UCSD-AML1 (cell line): ENCODE data around the gene PITPNB.

Experiments used
- DNase-seq: peaks from one replicate; lab custom pipeline; 2025; ENCODE audit not compliant: unreplicated experiment; lab: John Stamatoyannopoulos, UW

The PITPNB gene

DNA sequence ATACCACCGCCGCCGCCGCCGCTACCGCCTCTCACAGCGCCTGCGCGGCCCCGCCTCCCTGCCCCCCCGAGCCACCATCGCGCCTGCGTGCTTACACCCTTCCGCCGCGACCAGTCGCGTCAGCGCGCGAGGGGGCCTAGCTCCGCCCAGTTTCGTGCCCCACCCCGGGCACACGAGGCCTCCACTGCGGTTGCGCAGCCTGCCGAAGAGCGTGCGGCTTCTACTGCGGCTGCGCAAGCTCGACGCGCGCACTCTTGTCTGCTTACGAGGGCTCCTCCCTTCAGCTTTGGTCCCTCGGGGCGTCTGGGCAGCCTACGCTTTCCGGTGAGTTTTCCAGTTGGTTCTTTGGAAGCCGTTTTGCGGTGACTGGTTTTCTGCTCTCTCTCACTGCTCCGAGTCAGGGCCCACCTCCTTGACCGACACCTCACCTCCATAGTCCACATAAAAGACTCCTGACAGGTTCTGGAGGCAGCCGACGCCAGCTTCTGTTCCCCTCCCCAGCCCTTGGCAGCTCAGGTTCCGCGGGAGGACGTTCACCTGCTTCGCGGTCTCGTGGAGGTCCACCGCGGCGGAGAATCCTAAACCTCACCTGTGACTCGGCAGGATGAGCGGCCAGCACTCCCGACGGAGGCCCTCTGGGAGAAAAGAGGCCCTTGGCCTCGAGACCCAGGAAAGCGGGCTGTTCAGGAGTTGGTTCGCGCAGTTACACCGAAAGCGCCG, at the start of gene PITPNB:
Gene PITPNB, minus strand, starts transcription at position 35 of the 720 bp plus-strand sequence. CDS start 65 bp downstream, outside the sequence.
- peak; percentile 100 for DNase-seq

DNA sequence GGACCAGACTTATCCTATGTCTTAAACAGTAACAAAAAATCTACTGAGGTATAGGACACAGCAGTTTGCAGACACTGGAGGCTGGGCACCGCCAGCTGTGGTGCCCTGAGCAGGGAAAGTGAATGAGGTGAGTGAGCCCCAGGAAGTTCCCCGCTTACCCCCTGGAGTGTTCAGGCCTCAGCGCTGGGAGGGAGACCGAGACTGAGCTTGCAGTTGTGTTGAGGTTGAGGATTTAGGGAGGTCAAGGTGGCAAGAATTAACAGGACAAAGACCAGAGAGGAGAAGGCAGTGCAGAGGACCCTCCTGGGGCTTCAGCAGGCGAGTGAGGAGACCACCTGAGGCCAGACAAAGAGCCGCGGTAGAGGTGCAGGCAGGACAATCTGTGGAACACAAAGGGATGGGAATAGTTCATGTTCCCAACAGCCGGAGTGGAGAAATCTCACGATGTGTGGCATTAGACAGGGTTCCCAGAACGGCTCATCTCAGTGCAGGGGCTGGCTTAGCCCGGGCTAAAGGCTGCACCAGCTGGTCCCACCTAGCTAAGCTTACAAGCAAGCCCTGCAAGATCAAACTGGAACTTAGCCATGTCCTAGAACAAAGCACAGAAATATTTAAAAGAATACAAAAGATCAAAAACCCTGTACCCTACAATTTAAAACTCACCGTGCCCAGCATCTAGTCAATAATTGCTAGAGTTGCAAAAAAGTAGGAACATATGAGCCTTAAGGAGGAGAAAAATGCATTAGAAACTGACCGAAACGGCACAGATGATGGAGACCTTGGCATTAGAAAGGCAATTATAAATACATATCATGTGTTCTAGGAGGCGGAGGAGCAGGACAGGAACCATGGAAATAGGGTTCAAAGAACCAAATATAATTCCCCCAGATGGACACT, 47.4 kb upstream of the PITPNB start:
- no peak for DNase-seq

DNA sequence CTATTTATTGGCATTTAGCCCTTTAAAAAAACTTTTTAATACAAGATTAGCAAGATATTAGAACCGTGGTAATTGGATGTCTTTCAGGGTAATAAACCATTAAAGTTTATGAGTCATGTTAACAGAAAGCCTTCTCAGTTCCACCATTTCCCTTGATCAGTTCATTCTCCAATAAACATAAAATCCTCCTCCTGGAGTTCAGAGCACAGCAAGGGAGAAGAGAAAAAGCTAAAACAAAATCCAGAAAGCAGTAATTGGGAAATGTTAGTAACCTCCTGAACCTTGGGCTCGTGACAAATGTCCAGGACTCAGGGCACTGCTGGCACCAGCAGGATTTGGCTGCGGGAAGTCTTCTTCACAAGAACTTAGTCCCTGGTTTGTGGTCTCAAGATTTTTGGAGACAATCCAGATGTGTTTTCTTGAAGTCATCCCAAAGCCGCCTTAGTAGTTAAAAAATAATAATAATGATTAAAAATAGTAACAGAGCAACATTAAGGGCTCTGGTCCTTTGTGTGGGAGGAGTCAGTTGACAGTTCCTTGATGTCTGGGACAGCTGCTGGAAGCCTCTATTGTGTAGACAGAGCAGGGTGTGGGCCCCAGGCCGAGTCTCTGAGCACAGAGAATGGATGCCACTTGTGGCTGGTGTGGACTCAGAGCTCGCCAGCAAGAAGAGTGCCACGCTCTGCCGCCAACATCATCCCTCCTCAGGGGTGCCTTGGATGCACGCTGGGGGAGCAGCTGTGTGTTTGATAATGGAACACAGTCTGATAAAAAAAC, 43.4 kb upstream of the PITPNB start:
- DNase-seq = no peak

DNA sequence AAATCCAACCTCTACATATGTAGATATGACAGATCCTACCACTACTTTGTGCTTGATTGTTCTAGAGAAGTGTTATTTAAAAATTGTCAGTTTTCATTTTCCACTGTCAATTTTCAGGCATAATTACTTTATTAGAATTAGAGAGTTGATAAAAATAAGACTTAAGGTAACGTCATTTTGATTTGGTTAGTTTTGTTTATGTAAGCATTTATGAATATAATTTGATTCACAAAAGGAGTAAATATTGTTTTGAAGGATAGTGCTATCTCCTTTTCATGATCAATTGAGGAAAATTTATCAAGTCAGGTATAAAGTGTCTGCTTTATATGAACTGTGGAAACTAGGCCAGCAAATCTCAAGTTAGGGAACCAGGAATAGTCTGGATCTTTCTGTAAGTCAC, 42.6 kb upstream of the PITPNB start:
- DNase-seq = no peak

DNA sequence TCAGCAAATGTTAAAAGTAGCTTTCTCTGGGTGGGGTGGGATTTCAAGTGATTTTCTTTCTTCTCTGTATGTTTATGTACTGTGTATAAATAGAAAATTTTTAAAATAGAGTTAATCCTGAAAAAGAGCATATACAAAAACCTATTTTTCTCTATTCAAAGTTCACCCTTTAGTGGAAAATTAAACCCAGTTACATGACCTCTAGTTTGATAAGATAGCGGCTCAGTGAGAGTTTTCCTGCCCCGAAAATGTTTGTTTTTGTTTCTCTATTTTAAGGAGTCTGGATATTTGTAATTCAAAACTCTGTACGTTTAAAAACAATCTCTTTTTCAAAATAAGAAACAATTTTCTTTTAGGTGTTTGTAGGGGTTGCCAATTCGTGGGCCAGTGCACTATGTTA, 42.1 kb upstream of the PITPNB start:
- no peak for DNase-seq

DNA sequence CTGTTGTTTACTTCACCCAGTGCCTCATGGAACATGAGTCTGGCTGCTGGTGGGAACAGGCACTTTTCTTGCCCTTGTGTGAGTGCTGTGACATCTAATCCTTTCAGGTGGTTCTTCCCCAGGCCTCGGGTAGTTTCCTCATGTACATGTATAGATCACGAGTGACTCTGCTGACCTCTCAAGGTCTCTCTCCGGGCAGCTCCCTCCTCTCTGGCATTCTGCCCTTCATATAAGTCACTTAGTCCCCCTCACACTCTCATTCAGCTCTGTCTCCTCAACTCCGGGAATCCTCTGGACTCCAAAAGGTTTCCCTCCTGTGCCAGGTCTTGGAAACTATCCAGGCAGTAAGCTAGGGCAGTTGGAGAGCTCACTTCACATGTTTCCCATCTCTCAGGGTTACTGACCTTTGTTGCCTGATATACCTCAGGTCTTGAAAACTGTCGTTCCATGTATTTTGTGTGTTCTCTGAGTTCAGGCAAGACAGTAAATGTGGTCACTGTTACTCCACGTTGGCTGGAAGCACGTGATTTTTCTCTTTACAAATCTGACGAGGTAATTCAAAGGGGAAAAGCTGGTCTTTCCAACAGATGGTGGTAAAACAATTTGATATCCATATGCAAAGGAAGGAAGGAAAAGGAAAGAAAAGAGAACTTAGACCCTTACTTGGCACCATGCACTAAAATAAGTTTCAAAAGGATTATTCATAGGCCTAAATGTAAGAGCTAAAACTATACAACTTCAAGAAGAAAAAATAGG, 40.5 kb upstream of the PITPNB start:
- no peak for DNase-seq

DNA sequence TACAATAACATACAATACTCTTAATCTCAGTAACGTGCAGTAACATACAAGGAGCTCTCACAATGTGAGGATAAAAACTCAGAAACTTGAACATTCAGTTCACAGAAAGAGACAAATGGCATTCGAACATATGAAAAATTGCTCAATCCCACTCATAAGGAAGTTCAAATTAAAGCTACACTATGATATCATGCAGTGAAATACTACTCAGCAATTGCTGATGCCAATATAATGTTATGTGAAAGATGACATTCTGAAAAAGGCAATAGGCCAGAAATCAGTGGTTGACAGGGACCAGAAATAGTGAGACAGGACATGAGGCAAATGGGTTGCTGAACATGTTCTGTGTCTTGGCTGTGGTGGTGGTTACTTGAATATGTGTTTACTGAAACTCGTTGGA, 33.7 kb upstream of the PITPNB start:
- DNase-seq = no peak

DNA sequence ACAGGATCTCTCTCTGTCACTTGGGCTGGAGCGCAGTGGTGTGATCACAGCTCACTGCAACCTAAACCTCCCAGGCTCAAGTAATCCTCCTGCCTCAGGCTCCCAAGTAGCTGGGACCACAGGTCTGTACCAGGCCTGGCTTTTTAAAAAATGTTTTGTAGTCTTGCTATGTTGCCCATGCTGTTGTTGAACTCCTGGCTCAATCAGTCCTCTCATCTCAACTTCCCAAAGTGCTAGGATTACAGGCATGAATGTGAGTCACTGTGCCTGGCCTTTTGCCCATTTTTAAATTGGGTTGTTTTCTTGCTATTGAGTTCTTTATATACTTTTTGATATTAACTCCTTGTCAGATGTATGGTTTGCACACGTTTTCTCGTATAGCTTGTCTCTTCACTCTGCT, 33.0 kb upstream of the PITPNB start:
- no peak for DNase-seq

DNA sequence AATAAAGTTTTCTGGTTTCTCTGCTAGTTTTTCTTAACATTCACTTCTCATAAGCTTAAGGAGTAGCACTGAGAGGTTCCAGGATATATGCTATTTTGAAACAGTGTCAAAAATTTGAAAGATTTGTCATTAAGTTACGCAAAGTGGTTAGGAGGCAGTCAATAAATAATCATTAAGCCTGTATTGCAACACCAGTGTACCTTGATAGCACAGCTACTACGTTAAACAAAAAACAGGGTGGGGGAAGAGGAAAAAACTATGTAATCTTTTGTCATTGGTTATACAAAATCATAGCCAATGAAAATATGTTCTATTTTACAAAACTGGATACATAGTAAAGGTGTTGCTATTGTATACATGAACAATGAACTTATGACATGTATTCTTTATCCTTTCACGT, 30.4 kb upstream of the PITPNB start:
- no peak for DNase-seq

DNA sequence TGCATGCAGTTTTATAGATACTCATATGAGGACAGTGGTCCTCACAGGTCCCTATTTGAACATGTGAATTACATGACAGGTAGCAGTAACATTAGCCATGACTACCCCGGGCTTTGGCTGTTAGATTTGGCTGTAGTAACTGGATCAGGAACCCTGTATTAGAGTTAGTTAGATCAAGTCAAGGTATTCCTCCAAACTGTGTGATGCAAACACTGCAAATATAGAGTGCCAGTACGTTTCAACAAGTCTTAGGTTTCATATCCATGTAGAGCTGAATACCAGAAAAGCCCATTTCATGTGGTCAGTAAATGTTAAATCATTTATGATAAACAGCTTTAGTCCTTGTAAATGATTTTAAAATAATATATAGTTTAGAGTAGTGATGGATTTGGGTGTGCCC, 29.5 kb upstream of the PITPNB start:
- DNase-seq = no peak

DNA sequence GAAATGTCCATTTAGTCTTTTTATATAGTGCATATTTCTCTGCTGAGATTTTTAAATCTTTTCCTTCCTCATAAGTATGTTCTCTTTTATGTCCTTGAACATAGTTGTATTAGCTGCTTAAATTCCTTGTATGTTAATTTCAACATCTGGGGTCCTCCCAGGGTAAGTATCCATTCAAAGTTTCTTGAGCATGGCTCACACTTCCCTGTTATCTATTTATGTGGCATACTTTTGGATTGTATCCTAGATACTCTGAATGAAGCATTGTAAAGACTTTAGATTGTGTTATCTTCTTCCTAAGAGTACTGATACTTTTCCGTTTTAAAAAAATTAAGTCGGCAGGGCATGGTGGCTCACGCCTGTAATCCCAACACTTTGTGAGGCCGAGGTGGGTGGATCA, 28.4 kb upstream of the PITPNB start:
- no peak for DNase-seq

DNA sequence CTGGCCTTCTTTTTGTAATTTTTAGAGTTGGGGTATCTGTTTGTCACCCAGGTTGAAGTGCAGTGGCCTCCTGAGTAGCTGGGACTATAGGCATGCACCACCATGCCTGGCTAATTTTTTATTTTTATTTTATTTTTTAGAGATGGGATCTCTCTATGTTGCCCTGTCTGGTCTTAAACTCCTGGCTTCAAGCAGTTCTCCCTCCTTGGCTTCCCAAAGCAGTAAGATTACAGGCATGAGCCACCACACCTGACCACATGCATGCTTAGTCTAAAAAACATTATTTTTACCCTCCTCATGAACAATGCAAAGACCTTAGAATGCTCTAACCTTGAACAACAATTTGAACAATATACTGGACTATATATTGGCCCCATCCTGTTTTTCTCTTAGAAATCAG, 22.1 kb upstream of the PITPNB start:
- DNase-seq = no peak

DNA sequence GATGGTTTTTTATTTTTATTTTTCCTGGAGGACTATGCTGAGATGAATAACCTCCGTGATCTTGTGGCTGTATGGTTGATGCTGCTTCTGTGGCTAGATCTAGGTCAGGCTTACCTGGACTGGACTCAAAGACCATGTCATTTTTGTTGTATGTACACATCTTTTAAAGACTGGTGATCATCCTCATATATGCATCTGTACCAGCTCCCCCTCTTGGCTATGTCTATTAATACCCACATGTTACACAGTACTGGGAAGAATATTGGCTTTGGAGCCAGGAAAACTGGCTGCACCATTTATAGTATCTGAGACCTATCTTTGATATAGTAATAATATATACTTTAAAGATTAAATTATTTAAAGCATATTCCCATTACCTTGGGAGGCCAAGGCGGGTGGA, 18.4 kb upstream of the PITPNB start:
- no peak for DNase-seq

DNA sequence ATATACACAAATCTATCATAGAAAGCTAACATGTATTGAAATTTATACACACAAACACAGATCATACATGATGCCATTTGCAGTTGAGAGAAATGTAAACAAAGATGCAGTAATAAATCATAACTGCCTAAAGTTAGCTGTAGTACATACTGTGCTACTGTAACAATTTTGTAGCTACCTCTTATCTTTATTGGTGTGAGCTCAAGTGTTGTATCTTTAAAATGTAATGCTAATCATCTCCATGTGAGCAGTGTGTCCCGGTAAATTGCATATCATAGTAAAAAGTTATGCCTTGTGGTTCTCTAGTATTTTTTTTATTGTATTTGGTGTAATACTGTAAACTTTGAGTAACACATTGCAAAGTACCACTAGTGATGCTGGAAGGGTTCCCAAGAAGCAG, 16.8 kb upstream of the PITPNB start:
- no peak for DNase-seq

DNA sequence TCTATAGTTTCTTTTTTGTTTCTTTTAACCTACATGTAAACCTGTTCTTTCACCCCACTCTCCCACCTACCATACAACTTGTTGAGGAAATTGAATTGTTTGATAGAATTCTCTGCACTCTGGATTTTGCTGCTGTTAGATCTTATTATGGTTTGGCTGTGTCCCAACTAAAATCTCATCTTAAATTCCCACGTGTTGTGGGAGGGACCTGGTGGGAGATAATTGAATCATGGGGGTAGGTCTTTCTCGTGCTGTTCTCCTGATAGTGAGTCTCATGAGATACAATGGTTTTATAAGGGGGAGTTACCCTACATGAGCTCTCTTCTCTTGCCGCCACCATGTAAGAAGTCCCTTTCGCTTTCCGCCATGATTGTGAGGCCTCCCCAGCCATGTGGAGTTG, 15.0 kb upstream of the PITPNB start:
- no peak for DNase-seq

DNA sequence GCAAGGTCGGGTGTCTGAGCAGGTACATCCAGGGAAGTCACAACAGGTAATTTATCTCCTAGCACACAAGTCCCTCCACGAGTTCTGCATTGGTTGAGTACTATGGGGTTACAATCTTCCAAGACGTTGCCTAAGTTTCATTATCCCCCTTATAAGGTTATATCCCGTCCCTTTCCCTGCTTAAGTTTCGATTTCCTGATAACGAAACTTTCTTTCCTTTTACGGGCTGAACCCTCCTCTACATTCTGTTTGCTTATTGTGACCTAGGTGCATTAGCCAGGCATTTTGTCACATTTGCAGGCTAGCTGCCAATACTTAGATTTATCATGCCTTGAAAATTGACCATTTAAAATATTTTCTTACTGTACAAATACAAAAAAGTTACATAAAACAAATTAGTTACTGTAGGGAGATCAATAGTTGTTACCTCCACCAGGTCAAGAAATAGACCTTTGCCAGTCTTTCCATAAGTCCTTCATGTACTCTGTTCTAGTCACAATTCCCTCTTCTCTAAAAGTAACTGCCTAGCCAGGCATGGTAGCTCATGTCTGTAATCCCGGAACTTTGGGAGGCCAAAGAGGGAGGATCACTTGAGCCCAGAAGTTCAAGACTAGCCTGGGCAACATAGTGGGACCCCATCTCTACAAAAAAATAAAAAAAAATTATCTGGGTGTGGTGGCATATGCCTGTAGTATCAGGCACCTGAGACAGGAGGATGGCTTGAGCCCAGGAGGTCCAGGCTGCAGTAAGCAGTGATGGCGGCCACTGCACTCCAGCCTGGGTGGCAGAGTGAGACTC, 14.3 kb upstream of the PITPNB start:
- DNase-seq = no peak

DNA sequence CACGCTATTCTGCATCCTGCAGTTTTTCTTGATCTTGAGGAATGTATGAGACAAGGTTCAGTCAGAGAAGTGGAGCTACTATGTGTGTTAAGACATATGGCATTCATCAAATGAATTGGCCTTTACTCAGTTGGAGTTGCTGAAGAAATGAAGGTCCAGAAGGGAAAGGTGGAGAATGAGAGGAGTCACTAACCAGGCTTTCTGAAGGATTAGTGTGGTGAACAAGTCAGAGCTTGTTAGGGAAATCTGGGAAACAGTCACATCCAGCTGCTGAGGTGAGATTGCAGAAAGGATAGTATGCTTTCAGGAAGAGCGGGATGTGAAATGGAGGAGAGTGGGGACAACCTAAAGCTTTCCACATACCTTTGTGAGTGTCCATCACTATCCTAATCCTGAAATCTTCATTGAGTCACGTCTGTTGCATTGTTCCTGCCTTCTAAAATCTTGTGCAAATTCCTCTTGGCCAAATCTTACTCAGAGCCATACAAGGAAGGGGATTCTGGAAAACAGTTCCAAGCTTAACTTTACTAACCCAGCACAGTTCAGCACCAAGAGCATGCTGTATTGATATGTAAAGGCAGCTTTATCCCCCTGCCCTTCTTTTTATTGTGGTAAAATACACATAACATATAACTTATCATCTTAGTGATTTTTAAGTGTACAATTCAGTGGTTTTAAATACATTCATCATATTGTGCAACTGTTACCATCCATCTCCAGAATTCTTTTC, 11.4 kb upstream of the PITPNB start:
- DNase-seq = no peak

DNA sequence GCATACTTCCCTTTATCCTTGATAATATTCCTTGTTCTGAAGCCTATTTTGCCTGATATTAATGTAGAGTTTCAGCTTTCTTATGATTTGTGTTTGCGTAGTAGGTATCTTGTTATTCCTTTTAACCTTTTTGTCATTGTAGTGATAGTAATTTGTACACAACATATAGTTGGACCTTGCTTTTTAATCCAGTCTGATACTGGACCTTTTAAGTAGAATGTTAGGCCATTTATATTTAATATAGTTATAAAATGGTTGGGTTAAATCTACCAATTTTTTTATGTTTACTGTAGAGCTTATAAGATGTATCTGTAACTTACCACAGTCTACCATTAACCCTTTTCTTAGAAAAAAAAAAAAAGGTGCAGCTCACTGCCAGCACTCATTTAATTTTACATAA, 8.6 kb upstream of the PITPNB start:
- no peak for DNase-seq

DNA sequence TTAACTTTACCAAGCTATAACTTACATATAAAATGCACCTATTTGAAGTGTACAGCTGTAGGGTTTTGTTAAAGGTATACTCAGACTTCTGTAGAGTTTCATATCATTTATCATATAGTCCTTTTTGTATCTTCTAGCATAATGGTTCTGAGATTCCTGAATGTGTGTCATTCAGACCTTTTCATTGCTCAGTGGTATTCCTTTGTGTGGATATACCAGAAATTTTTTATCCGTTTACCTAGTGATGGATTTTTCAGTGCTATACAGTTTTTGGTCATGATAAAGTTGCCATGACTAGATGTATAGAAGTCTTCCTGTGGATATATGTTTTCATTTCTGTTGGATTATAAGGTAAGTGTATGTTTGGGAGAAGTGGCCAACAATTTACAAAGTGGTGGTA, 6.3 kb upstream of the PITPNB start:
- DNase-seq = no peak
